OCI-LY3 (cell line): Measurements from ENCODE around the gene EYS.
A peak's percentile ranks its signal among the peaks of the same experiment; 100 is the strongest.
"Not testable (repeated sequence)": the region's sequence is repeated elsewhere in the genome, so short reads cannot be mapped to it uniquely, and the experiment has no call there.

Experiments used
- H2AFZ ChIP-seq: fragments of 200-600, 300-600 bp; shearing (Covaris generic); 2 replicates; pipeline ENCODE4 v1.6.0; 2014; ENCODE audit warnings: antibody characterized with exemption, low read depth, low read length
- H3K27ac ChIP-seq: fragments of 200-600, 300-600 bp; sonication (generic); 2 replicates; pipeline ENCODE4 v1.5.1; 2014; ENCODE audit warnings: mild to moderate bottlenecking, low read length, moderate library complexity, mixed read lengths
- H3K27me3 ChIP-seq: fragments of 200-600, 300-600 bp; sonication (generic); 2 replicates; pipeline ENCODE4 v1.6.1; 2014; ENCODE audit warnings: low read depth, low read length, mixed read lengths
- H3K36me3 ChIP-seq: fragments of 200-600, 300-600 bp; sonication (generic); replicated peaks from 2 replicates; pipeline ENCODE3; 2014; ENCODE audit warnings: low read depth, low read length, mixed read lengths
- H3K4me1 ChIP-seq: fragments of 300-600, 200-600 bp; sonication (generic); 2 replicates; pipeline ENCODE4 v1.6.1; 2014; ENCODE audit warnings: low read length, mixed read lengths
- H3K4me2 ChIP-seq: fragments of 200-600, 300-600 bp; sonication (generic); 2 replicates; pipeline ENCODE4 v1.6.1; 2014; ENCODE audit warnings: low read length, mixed read lengths
- H3K4me3 ChIP-seq: fragments of 300-600, 200-600 bp; sonication (generic); 2 replicates; pipeline ENCODE4 v1.5.1; 2014; ENCODE audit warnings: antibody characterized with exemption, mild to moderate bottlenecking, low read length, moderate library complexity
- H3K79me2 ChIP-seq: fragments of 300-600, 200-600 bp; shearing (Covaris generic); 2 replicates; pipeline ENCODE4 v1.6.1; 2014; ENCODE audit warnings: mild to moderate bottlenecking, low read length, mixed read lengths
- H3K9ac ChIP-seq: fragments of 300-600, 200-600 bp; shearing (Covaris generic); 2 replicates; pipeline ENCODE4 v1.6.0; 2014; ENCODE audit warnings: mild to moderate bottlenecking, low read length, moderate library complexity
- H3K9me3 ChIP-seq: fragments of 200-600, 300-600 bp; shearing (Covaris generic); 2 replicates; pipeline ENCODE4 v1.6.1; 2014; ENCODE audit warnings: low read length, mixed read lengths; ENCODE audit not compliant: insufficient read depth
- H4K20me1 ChIP-seq: fragments of 200-600, 300-600 bp; sonication (generic); 2 replicates; pipeline ENCODE4 v1.6.1; 2016; ENCODE audit warnings: low read length, mixed read lengths; ENCODE audit not compliant: insufficient read depth
- EZH2phosphoT487 ChIP-seq: fragments of 200-600 bp; shearing (Covaris generic); IDR thresholded peaks from 2 replicates; pipeline ENCODE4 v1.6.1; 2018; ENCODE audit warnings: antibody characterized with exemption, mixed run types, low read depth
- TF ChIP-seq, protein P1 (sequence below): fragments of 200-600, 300-600 bp; sonication (generic); IDR thresholded peaks from 2 replicates; pipeline ENCODE4 v1.5.1; 2014; ENCODE audit warnings: antibody characterized with exemption, low read length, low read depth

Gene EYS

DNA sequence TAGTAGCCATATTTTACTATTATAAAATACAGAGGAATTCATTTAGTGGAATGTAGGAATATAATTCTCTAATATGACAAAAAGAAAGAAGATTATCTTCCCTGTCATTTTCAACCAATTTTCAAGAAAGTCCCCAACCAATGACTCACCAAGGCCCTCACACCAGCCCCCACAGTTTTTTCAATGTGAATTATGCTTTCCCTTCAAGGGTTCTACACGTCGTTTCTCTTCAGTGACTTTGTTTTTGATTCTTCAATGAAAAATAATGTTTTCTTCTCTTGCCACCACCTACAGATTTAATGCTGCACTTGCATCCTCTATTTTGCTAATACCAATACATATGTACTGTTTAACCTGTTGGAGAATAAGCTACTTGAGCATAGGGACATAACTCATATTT is 1230.1 kb downstream of the EYS start:
- Histone ChIP-seq H3K4me1 (no peaks in the 10 kb centered on the region), H3K9ac (no peak overlapping the region), H3K36me3 (no peaks in the 10 kb centered on the region), H3K27ac (no peak overlapping the region), H3K9me3 (no peaks in the 10 kb centered on the region), H3K4me2 (no peak overlapping the region), H4K20me1 (no peaks in the 10 kb centered on the region), H3K27me3 (no peaks in the 10 kb centered on the region), H2AFZ (0 out of 2 replicates have a peak overlapping the region, but pooled peaks have one; percentile 33), H3K79me2 (no peaks in the 10 kb centered on the region), H3K4me3 (no peak overlapping the region)
- TF ChIP-seq, protein P1, sequence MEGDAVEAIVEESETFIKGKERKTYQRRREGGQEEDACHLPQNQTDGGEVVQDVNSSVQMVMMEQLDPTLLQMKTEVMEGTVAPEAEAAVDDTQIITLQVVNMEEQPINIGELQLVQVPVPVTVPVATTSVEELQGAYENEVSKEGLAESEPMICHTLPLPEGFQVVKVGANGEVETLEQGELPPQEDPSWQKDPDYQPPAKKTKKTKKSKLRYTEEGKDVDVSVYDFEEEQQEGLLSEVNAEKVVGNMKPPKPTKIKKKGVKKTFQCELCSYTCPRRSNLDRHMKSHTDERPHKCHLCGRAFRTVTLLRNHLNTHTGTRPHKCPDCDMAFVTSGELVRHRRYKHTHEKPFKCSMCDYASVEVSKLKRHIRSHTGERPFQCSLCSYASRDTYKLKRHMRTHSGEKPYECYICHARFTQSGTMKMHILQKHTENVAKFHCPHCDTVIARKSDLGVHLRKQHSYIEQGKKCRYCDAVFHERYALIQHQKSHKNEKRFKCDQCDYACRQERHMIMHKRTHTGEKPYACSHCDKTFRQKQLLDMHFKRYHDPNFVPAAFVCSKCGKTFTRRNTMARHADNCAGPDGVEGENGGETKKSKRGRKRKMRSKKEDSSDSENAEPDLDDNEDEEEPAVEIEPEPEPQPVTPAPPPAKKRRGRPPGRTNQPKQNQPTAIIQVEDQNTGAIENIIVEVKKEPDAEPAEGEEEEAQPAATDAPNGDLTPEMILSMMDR = no peak
- TF ChIP-seq EZH2phosphoT487 = no peak

DNA sequence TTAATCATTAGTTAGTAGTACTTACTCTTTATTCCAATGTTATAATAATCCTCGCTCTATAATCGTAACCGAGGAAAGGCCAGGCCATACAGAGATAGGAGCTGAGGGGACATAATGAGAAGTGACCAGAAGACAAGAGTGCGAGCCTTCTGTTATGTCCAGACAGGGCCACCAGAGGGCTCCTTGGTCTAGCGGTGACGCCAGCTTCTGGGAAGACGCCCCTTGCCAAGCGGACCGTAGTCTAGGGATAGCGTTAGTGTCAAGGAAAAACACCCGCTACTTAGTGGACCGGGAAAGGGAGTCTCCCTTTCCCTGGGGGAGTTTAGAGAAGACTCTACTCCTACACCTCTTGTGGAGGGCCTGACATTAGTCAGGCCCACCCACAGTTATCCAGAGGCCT is 1237.6 kb downstream of the EYS start:
- not testable (repeated sequence) for H3K79me2 ChIP-seq, H3K27ac ChIP-seq, H3K4me3 ChIP-seq, H2AFZ ChIP-seq, H3K9ac ChIP-seq, H3K4me1 ChIP-seq, H3K4me2 ChIP-seq, H4K20me1 ChIP-seq, H3K36me3 ChIP-seq, H3K27me3 ChIP-seq, H3K9me3 ChIP-seq

DNA sequence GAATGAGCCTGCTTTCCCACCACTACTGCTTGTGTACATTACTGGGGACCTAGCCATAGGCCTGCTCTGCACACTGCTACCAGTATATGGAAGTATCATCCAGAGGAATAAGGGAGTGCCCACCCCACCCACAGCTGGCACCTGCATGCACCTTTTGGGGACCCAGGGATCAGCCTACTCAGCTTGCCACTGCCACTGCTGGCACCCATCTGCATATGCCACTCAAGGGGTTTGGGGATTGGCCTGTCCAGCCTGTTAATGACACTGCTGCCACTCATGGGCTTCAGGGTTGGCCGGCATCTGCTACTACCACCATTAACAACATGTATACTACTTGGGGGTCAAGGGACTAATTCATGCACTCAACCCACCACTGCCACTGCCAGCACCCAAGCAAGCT is 1239.4 kb downstream of the EYS start:
- Histone ChIP-seq H3K27me3 (no peaks in the 10 kb centered on the region), H4K20me1 (no peaks in the 10 kb centered on the region), H2AFZ (no peak overlapping the region), H3K4me3 (no peak overlapping the region), H3K9me3 (no peaks in the 10 kb centered on the region), H3K27ac (no peak overlapping the region), H3K36me3 (no peaks in the 10 kb centered on the region), H3K4me1 (no peaks in the 10 kb centered on the region), H3K4me2 (no peak overlapping the region), H3K79me2 (no peaks in the 10 kb centered on the region), H3K9ac (no peak overlapping the region)
- TF ChIP-seq EZH2phosphoT487 = no peak
- TF ChIP-seq, protein P1 = no peak

DNA sequence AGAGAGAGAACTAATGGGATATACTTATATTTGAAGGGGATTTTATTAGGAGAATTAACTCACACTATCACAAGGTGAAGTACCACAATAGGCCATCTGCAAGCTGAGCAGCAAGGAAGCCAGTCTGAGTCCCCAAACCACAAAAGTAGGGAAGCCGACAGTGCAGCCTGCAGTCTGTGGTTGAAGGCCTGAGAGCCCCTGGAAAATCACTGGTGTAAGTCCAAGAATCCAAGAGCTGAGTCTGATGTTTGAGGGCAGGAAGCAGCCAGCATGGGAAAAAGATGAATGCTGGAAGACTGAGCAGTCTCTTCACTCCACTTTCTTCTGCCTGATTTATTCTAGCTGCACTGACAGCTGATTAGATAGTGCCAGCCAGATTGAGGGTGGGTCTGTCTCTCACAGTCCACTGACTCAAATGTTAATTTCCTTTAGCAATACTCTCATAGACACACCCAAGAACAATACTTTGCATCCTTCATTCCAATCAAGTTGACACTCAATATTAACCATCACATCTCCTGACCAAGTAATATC is 1247.5 kb downstream of the EYS start:
- TF ChIP-seq, protein P1 = no peak
- no peak for TF ChIP-seq EZH2phosphoT487
- Histone ChIP-seq H3K27me3 (no peaks in the 10 kb centered on the region), H3K79me2 (no peaks in the 10 kb centered on the region), H4K20me1 (no peaks in the 10 kb centered on the region), H3K4me1 (no peaks in the 10 kb centered on the region), H2AFZ (no peak overlapping the region), H3K4me3 (no peak overlapping the region), H3K27ac (no peak overlapping the region), H3K36me3 (no peaks in the 10 kb centered on the region), H3K9ac (no peak overlapping the region), H3K4me2 (no peak overlapping the region), H3K9me3 (peaks cover 9% of the 10 kb centered on the region; the same call in 1 of the 2 replicates)

DNA sequence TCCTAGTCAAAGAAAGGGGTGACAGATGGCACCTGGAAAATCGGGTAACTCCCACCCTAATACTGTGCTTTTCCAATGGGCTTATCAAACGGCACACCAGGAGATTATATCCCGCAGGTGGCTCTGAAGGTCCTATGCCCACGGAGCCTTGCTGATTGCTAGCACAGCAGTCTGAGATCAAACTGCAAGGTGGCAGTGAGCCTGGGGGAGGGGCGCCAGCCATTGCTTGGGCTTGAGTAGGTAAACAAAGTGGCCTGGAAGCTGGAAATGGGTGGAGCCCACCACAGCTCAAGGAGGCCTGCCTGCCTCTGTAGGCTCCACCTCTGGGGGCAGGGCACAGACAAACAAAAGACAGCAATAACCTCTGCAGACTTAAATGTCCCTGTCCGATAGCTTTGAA is 1258.9 kb downstream of the EYS start:
- not testable (repeated sequence) for H3K4me2 ChIP-seq, H3K27me3 ChIP-seq, H3K9ac ChIP-seq, H3K9me3 ChIP-seq, H3K4me1 ChIP-seq, H3K4me3 ChIP-seq, H3K79me2 ChIP-seq, H3K36me3 ChIP-seq, H2AFZ ChIP-seq, H3K27ac ChIP-seq, H4K20me1 ChIP-seq
